HEK293T (cell line): Measurements from ENCODE around the gene NKX1-1.

Experiments used
- CTCF ChIA-PET: fragments of 350-600 bp; formaldehyde crosslinking; extraction: SDS; loops from one replicate; lab custom pipeline; 2021; ENCODE audit warnings: antibody characterized with exemption, inconsistent platforms; lab: Yijun Ruan, JAX
- POLR2A ChIA-PET: fragments of 350-600 bp; formaldehyde crosslinking; extraction: SDS; loops from one replicate; lab custom pipeline; 2020; ENCODE audit warnings: antibody characterized with exemption, inconsistent platforms; lab: Yijun Ruan, JAX
- DNase-seq: peaks from one replicate; pipeline ENCODE4 v3.0.0; 2012; ENCODE audit warnings: mixed read lengths; ENCODE audit errors: extremely low spot score
- ARNT ChIP-seq: fragments of 450-650 bp; IDR thresholded peaks from 2 replicates; pipeline ENCODE4 v1.6.1; 2017; ENCODE audit warnings: mild to moderate bottlenecking
- BHLHE40 ChIP-seq: fragments of 450-650 bp; IDR thresholded peaks from 2 replicates; pipeline ENCODE4 v1.6.1; 2016; ENCODE audit warnings: mild to moderate bottlenecking, moderate library complexity, borderline replicate concordance
- CTBP1 ChIP-seq: fragments of 450-650 bp; IDR thresholded peaks from 2 replicates; pipeline ENCODE4 v1.6.1; 2016; ENCODE audit warnings: borderline replicate concordance
- ELF4 ChIP-seq: fragments of 450-650 bp; IDR thresholded peaks from 2 replicates; pipeline ENCODE4 v1.6.1; 2017; ENCODE audit warnings: antibody characterized with exemption
- FOXA1 ChIP-seq: fragments of 450-650 bp; IDR thresholded peaks from 2 replicates; pipeline ENCODE4 v1.6.1; 2016; ENCODE audit warnings: mild to moderate bottlenecking
- FOXK2 ChIP-seq: fragments of 450-650 bp; IDR thresholded peaks from 2 replicates; pipeline ENCODE4 v1.6.1; 2016; ENCODE audit warnings: mild to moderate bottlenecking
- FOXM1 ChIP-seq: fragments of 450-650 bp; IDR thresholded peaks from 2 replicates; pipeline ENCODE4 v1.6.1; 2017; ENCODE audit warnings: mild to moderate bottlenecking, borderline replicate concordance
- HDGF ChIP-seq: fragments of 450-650 bp; IDR thresholded peaks from 2 replicates; pipeline ENCODE4 v1.6.1; 2017; ENCODE audit warnings: antibody characterized with exemption, borderline replicate concordance
- L3MBTL2 ChIP-seq: fragments of 450-650 bp; conservative IDR thresholded peaks from 2 replicates; pipeline ENCODE4 v1.6.1; 2016; ENCODE audit warnings: mild to moderate bottlenecking
- NFRKB ChIP-seq: fragments of 450-650 bp; IDR thresholded peaks from 2 replicates; pipeline ENCODE4 v1.6.1; 2016; ENCODE audit warnings: mild to moderate bottlenecking, moderate library complexity
- PKNOX1 ChIP-seq: fragments of 450-650 bp; IDR thresholded peaks from 2 replicates; pipeline ENCODE4 v1.6.1; 2016
- SP1 ChIP-seq: fragments of 450-650 bp; IDR thresholded peaks from 2 replicates; pipeline ENCODE4 v1.6.1; 2017
- SUZ12 ChIP-seq: fragments of 450-650 bp; IDR thresholded peaks from 2 replicates; pipeline ENCODE4 v1.6.1; 2016; ENCODE audit warnings: mild to moderate bottlenecking
- TARDBP ChIP-seq: fragments of 450-650 bp; IDR thresholded peaks from 2 replicates; pipeline ENCODE4 v1.6.1; 2016
- ZNF384 ChIP-seq: fragments of 450-650 bp; IDR thresholded peaks from 2 replicates; pipeline ENCODE4 v1.6.1; 2016

The NKX1-1 gene

GRCh38 chr4:1416051-1416947, 10.1 kb upstream of the NKX1-1 start:
- TF ChIP-seq TARDBP = no peak
- no peak for TF ChIP-seq PKNOX1
- DNase-seq = no peak
- ChIA-PET CTCF (interaction anchor here (0.6 kb wide), 1 partner anchor 351 kb away, joined by 3 read pairs; no protein-coding TSS in a partner anchor), POLR2A (interaction anchor here (0.6 kb wide), 1 partner anchor 468 kb away, joined by 3 read pairs; no protein-coding TSS in a partner anchor)

- POLR2A ChIA-PET = interaction anchor here (0.6 kb wide), 1 partner anchor 468 kb away, joined by 3 read pairs; no protein-coding TSS in a partner anchor
- no peak for TF ChIP-seq SUZ12
- TF ChIP-seq ARNT = no peak
- no peak for TF ChIP-seq ELF4
- TF ChIP-seq ZNF384 = no peak
- TF ChIP-seq TARDBP = no peak
- TF ChIP-seq L3MBTL2 = no peak
- no peak for TF ChIP-seq NFRKB
- no peak for TF ChIP-seq SP1
- TF ChIP-seq PKNOX1 = no peak
- TF ChIP-seq FOXA1 = no peak
- no peak for DNase-seq
- CTCF ChIA-PET = interaction anchor here (0.6 kb wide), 1 partner anchor 352 kb away, joined by 3 read pairs; no protein-coding TSS in a partner anchor
These were observed 9.4 kb upstream of the NKX1-1 start for GRCh38 chr4:1415681-1415981.

GRCh38 chr4:1414831-1415680, 8.8 kb upstream of the NKX1-1 start:
- CTCF ChIA-PET = no interaction called here
- no peak for TF ChIP-seq CTBP1
- TF ChIP-seq FOXK2 = no peak
- TF ChIP-seq PKNOX1 = no peak
- TF ChIP-seq HDGF = no peak
- TF ChIP-seq ELF4 = no peak
- no peak for TF ChIP-seq FOXM1
- TF ChIP-seq BHLHE40 = no peak
- no peak for TF ChIP-seq ARNT
- POLR2A ChIA-PET = no interaction called here
- DNase-seq = no peak

- no peak for DNase-seq
- ChIA-PET CTCF (interaction anchor here (0.6 kb wide), 1 partner anchor 135 kb away, joined by 3 read pairs; no protein-coding TSS in a partner anchor), POLR2A (no interaction called here)
- TF ChIP-seq PKNOX1 (no peak), CTBP1 (no peak)
These were observed 7.6 kb upstream of the NKX1-1 start for GRCh38 chr4:1413687-1414479.

GRCh38 chr4:1413204-1413663, 7.0 kb upstream of the NKX1-1 start:
- no peak for TF ChIP-seq ZNF384
- TF ChIP-seq L3MBTL2 = no peak
- ChIA-PET POLR2A (no interaction called here), CTCF (interaction anchor here (0.6 kb wide), 1 partner anchor 136 kb away, joined by 3 read pairs; no protein-coding TSS in a partner anchor)
- no peak for DNase-seq
